ENCODE measurements around the gene SYNE1. TPM values are rescaled to one million over a fixed set of nuclear protein-coding genes. Genes with fewer than 3 reads are reported as not detected.

The SYNE1 gene
- total RNA-seq, 1 donor from 2014 or later: 75.5 TPM

DNA sequence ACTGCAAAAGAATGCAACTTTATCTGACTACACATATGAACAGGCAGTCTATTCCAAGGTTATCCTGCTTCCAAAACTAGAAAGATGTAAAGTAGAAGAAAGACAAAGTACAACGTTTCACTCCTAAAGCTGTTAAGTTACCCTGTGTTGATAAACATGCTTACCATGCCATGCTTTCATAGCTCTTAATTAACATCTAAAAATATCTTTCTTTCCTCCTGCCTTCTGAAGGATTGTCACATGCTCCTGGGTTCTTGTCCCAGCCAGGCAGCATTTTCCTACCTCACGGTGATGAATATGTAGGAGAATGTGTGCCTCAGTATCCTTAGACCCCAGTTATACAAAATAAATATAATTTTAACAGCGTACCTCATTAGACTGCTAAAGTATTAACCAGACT is 344.6 kb downstream of the SYNE1 start:
- no peak for DNase-seq (ENCODE audit: low read depth, low spot score)

DNA sequence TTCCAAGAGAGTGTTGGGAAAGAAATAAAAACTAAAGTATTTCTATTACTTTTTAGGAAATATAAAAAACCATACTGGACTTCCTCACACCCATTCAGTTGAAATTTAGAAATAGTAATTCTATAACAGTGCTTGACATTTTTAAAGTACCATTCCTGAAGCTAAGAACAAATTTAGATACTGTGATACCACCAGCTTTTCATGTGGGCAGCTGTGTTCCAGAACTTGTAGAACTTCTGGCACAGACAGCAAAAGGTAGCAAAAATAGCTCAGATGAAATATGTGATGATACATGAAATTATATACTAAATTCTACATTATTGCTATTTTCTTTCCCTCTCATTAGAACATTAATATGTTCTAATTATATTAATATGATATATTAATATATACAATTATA is 346.5 kb downstream of the SYNE1 start:
- DNase-seq (ENCODE audit: low read depth, low spot score): no peak

DNA sequence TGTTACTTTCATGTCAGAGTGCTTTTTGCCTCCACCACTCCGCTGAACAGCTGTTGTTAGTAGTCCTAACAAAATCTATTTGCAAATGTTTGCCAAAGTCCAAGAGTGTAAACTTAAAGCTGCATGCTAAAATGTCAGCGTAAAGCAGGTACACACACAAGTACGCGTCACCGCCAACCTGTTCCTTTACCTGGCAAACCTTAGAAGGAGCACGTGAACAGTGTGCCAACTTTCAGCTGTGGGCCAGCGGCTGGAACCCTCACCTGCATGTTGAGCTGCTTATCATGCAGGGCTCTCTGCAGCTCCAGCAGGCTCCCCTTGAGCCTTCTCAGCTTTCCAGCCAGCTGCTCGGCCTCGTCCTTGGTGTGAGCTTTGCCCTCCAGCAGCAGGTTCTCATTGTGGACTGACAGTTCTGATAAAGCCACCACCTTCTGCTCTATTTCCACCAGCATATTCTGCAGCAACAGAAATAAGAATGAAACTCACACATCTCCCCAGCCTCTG is 359.3 kb downstream of the SYNE1 start:
- DNase-seq (ENCODE audit: low read depth, low spot score): no peak

DNA sequence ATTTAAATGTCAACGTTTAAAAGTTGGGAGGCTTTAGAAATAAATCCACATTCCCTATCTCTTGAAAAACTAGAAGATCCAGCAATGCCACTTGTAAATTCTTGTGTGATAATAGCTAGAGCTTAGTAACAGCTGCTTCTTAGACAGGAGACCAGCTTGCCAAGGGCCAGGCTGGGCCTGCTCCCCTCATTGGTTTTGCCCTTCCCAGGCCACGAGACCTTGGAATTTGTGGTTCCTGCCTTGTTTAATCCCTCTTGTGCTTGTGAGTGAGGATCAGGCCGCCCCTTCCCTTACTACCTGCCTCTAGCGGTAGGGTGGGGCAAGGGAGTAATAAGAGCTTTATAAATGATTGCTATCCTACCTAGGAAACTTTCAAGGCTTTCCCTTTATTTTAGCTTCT is 363.5 kb downstream of the SYNE1 start:
- DNase-seq (ENCODE audit: low read depth, low spot score): no peak

DNA sequence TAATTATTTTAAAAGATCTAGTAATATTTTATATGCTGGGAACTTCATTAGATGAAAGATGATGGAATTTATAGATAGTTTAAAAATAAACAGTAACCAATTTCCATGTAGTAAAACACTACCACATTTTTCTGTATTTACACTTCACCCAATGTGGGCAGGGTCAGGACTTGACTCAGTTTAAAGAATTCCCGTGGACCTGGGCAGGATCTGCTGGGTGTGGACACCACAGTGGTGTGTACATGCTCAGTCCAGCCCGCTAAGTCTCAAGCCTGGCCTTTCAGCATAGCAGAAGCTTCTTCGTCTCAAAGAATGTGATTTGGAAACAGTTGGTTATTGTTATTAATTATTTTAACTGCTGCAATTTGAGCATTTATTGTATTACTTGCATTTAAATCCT is 364.2 kb downstream of the SYNE1 start:
- no peak for DNase-seq (ENCODE audit: low read depth, low spot score)

DNA sequence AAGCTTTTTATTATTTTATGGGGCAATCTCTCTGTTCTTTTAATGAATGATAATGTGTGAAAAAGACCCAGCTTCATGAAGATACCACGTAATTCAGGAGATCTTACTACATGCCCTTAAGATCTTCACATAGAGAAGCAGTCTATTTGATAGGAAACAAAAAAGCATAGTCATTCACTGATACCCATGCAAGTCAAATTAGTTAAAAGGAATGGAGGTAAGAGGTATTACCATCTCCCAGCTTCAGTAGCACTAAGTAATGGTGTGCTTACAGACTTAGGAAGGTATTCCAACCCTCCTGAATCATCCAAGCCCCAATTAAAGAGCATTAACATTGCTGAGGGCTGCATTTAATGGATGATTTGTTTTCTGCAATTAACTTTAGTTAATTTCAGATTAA is 364.7 kb downstream of the SYNE1 start:
- no peak for DNase-seq (ENCODE audit: low read depth, low spot score)

DNA sequence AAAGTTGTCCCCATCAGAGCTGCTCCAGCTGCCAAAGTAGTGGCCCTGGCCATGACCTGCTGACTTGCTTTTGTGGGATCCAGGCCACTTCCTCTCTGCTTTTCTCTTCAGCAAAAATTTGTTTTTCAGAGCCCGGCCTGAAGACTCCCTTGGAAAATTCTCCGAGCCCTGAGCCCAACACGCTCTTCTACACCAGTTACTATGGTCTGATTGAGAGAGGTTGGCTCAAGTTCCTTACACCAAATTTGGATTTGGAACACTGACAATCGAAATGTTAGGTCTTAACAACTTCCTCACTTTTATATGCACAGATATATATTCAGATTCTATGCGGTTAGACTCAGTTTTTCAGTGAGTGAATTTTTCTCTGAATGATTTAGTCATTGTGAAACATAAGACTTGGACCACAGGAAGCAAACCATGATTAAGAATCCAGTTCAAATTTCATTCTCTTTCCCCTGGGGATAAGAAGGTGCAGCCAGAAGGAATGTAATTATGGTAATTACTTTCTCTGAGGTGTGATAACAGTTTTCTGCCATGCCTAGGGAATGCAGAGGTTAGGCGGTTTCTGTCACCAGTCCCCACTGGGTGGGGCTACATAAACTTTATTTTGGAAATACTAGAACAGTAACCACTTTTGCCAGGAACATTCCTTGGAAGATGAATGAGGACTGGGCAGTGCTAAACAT is 365.2 kb downstream of the SYNE1 start:
- DNase-seq (ENCODE audit: low read depth, low spot score): no peak

DNA sequence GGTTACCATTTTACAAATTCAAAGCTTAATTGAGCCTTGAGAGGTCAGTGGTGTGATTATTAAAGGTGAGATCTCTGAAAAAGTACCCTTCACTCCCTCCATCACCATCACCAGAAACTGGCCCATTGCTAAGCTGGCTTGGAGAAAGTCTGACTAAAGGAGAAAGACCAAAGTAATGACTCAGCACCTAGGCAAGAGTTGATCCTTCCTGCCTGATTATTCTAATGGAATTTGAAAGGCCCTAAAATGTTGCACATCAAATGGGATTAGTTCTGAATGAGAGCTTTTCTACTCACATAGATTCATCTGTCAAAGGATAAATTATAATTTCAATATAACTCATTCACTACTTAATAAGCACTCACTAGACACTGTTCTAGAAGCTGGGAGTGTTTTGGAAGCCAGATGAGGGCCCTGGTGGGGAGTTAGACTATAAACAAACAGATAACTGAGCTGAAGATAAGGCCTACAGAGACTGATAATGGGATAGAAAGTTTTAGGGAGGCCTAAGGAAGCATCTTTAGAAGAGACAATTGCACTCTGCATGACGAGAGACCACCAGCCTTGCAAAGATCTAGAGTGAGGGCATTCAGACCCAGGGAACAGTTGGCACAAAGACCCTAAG is 366.7 kb downstream of the SYNE1 start:
- DNase-seq (ENCODE audit: low read depth, low spot score): no peak

DNA sequence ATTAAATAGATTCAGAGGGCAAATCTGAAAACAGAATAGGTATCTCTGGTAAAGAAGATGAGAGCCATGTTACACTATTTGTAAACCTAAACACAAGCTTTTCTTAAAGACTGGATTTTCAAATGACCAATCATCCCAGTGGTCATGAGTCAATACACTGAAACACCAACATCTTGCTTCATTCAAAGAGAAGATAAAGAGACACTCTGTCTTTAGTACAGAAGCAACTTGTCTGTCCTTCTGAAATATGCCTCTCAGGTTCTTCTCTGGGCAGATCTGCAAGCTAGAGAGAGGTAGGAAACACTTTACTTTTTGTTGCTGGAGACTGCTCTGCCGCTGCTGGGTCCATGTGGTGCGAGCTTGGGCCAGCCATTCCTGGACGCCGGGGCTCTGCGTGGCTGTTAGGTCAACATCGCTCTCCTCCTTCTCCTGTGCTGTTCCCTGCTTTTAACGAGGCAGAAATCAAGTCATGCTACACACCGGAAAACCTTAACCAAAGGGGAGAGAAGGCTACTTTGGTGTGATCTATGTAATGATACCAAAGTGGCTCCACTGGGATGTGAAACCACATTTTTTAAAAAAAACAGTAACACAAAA is 368.2 kb downstream of the SYNE1 start:
- no peak for DNase-seq (ENCODE audit: low read depth, low spot score)

DNA sequence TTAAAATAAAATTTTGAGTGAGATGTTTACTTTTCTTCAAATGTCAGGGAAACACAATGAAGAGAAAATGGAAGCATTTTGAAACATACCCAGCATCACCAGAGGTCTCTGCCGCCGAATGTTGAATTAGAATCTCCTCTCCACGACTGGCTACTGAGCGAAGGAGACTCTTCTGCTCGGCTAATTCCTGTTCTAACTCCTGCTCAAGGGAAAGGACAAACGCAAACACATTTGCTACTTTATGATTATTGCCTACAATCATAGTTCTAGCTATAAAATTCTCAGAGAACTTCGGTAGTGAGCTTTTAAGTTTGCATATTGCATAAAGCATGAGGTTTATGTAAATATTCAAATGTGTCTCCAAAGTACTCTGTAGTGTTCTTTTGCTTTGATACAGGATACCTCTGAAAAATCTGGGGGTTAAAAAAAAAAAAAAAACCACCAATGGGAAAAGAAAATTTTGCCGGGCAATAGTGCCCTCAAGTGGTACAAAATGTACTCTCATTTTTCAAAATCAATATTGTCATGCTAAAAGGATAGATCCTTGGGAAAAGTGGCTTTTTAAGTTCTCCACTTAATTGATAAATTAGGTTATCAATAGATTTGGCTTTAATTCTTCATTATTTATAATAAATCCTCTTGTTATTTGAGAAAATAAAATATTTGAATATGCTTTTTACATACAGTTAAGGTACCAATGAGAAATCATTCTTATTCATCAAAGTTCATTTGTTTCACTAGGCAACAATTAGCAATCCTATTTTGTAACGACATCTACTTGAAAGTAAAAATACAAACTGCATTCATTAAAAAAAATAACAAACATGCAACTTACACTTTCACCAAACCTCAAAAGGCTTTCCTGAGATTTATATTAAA is 369.0 kb downstream of the SYNE1 start:
- no peak for DNase-seq (ENCODE audit: low read depth, low spot score)

DNA sequence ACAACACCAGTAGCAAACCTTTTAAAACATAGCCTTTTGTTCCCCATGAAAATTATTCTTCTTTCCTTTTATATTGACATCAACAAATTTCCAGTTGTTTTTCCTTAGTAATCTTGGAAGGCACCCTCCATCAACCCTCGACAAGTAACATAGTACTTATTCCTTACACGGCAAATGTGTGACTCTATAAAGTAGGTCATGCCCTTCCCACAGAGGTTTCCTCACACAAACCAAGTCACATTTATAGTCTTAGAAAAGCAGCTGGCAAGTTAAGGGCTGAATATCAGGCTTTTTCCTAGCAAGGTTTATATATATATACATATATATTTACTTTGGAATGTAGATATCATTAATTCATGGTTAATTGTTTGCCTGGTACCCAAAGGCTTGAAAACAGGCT is 371.5 kb downstream of the SYNE1 start:
- DNase-seq (ENCODE audit: low read depth, low spot score): no peak

DNA sequence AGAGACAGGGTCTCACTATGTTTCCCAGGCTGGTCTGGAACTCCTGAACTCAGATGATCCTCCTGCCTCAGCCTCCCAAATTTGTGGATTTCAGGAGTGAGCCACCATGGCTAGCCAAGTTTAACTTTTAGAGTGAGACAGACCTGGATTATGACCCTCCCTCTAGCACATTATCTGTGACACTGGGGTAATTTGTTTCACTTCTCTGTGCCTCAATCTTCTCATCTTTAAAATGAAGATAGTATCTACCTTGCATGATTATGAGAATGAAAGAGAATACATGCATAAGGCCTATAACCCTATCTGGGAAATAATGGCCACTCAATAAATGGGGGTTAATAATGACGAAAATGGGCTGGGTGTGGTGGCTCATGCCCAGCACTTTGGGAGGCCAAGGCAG is 373.6 kb downstream of the SYNE1 start:
- no peak for DNase-seq (ENCODE audit: low read depth, low spot score)

DNA sequence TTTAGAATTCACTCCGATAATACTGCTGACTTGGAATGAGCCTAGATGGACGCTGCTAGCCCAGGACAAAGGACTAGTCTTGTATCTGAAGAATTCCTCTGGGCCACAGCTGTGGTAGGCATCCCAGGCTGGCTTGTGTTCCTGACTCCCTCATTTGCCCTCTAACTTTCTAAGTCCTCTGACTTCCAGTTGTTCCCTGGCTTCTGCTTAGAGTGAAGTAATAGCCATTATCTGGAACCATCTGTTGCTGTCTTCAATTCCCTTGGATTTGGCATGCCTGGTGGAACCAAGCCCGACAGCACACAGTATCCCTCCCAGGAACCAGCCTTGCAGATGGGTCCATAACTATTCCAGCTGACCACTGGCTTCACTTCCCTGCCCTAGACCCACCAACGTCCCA is 376.0 kb downstream of the SYNE1 start:
- no peak for DNase-seq (ENCODE audit: low read depth, low spot score)

DNA sequence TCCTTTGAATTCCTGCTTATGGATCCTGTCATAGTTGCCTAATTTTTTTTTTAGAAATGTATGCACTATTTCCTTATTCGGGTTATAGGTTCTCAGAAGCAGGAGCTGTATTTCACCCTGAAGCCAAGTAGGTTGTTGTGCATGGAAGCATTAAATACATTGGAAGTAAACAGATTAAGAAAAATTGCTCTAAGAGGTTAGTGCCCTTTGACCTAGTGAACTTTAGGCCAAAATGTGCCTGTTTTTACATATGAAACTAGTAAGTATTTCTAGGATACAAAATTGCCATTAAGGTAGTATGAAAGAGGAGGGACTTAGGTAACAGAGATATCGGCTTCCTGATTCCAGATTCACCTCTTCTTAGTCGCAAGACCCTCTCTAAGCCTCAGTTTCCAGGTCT is 377.9 kb downstream of the SYNE1 start:
- DNase-seq (ENCODE audit: low read depth, low spot score): no peak

DNA sequence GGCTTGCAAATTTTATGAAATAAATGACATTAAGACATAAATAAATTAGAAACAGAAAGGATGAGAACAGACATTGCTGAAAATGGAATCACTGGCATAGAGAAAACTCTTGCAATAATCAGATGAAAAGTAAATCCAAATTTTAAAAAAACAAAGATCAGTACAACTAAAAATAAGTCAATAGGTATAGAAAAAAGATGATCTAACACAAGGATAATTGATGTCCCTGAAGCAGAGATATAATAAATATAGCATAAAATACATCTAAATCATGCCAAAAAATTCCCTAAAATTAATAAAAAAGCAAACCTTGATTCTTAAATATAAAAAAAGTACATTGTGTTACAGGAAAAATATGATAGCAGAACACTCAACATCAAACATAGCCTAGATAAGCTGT is 379.6 kb downstream of the SYNE1 start:
- DNase-seq (ENCODE audit: low read depth, low spot score): no peak

DNA sequence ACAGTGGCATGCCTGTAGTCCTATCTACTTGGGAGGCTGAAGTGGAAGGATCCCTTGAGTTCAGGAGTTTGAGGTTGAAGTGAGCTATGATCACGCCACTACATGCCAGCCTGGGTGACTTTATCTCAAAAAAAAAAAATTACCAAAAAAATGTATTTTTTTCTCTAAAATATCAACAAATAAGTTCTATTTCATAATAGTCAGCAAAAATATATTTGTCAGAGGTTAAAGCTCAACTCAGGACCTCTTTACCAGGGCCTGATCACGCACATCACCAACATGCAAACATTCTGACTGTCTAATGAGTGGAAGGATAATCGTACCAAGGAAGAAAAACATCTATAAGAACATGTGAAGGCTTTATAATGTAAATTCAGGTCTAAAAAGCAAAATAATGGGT is 387.0 kb downstream of the SYNE1 start:
- no peak for DNase-seq (ENCODE audit: low read depth, low spot score)

DNA sequence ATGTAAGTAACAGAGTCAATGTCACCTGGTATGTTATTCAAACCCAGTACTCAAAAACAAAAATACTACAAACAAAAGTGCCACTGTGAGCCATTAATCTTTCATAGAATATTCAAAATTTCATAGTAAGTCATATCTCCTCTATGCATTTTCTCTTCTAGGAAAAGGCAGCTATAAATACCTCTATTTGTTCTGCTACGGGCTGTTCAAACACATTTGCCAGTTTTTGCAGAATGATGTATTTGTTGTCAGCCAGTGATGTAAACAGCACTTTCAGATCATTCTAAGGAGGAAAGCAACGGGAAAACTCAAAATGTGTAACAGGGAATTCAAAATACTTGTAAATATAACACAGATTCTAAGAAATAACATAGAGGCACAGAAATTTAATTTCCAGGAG is 388.2 kb downstream of the SYNE1 start:
- no peak for DNase-seq (ENCODE audit: low read depth, low spot score)

DNA sequence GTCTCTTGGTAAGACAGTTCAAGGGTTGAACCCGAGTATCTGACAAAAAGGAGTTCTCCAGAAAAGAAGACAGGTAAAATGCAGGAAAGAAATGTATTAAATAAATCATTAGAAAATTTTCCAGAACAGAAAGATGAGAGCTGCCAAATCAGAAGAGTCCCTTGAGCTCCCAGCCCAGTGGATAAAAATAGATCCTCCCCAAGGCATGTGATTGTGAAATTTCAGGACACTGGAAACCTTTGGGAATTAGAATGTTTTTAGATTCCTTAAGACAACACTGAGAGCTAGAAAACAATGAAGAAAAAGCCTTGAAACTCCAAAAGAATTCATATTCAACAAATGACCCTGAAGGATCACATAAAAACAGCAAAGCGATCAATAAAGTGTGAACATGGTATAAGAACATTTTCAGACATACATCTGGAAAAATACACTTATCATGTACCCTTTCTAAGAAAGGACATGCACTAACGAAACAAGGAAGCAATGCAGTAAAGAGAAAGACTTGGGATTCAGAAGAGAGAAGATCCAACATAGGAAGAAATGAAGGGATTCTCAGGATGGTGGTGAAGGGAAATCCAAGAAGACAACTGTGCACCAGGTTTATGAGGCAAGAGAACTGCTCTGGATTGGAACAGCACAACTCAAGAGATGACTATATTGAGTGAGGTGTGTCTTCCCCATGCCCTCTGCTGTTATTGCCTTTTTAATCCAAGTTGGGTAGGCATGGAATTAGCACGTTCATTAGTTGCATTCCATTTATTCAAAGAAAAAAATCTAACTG is 390.4 kb downstream of the SYNE1 start:
- no peak for DNase-seq (ENCODE audit: low read depth, low spot score)

DNA sequence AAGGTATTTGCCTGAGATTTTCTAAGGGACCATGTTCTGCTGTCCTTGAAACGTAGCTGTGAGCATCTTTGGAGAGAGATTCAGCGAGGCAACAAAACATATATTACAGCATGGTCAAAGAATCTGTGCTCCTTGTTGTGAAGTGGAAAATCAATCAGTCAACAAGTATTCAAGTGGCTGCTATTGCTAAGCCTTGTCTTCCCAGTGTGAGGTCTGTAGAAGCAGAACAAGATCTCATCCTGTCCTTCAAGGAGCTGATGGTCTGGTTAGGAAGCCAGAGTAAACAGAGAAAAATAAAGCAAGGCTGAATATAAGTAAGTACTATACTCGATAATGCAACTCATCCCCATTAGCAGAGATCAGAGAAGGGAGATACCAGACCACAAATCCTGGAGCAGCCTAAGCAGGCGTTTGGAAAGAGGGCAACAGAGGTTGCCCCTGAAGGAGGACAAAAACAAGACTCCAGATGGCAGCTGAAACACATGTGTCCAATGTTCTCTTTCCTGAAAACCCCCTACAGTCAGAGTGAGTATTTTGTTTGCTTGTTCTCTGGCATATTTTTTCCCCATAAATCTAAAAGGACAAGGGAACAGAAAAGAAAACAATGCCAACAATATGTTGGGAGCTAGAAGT is 392.0 kb downstream of the SYNE1 start:
- no peak for DNase-seq (ENCODE audit: low read depth, low spot score)

DNA sequence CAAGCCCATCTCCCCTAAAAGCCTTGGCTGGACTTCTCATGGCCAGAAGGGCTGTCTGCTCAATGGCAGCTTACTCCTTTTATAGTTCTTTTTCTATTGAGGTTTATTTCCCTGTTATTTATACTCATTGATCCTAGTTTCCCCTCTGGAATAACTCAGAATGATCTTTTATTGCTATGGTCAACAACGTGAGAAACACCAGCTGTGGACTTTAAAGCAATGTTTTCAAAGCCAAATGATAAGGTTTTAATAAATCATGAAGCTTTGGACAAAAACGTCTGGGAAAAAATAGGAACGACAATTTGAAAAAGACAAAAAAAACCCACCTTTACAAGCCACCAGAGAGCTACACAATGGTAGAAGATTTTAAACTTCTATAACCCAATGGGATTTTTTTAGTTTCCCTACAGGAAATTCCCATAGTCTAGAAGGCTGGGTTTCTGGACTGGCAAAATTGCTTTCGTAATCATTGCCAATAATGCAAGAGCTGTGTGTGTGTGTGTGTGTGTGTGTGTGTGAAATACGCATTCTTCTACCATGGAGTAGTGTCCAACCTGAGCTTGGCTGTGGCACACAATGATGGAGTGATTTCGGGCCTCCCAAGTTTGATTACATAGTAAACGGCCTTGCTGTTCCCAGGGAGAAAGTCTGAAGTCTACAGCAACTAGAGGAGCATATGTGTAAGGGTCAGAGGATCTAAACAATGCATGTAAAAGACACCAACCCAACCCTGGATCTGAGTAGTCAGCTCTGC is 396.0 kb downstream of the SYNE1 start:
- DNase-seq (ENCODE audit: low read depth, low spot score): no peak

Measured in pulmonary artery endothelial cell (primary cell).